ENCODE results near the gene RASSF4.

The RASSF4 gene

DNA sequence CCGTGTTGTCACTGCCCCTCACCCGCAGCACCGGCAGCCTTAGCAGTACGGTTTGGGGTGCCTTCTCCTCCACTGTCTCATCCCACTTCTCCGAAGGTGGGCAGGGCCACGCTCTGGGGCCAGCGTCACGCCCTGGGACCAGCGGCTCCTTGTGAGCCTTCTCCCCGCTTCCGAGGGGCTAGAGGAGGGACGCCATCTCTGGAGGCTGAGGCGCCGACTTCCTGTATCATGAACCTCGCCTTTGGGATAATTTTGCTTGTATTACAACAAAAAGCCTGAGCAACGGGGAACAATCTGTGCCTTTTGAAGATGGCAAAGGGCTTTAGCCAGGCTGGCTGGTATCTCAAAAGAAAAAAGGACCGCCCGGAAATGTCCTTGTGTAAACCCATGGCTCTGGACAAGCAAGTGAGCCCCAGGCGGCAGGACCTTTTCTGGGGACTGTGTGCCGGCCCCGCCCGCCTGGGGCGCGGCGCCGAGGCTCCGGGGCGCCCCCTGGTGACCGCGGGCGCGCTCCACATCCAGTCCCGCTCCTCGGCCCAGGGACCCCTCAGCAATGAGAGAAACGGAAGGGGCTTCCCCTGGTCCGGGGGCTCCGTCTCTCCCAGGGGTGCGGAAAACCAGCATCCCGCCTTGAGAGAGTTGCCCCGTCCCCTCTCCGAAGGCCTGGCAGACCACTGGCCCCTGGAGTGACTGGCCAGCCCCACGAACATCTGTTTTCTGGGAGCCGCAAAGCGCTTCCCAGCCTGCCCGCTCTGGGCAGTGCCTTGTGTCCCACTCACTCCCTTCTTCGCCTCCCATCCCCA is 15.2 kb downstream of the RASSF4 start:
- DNase-seq: peak in 39 of 56 donors; percentile 10 to 77 (median 56)

DNA sequence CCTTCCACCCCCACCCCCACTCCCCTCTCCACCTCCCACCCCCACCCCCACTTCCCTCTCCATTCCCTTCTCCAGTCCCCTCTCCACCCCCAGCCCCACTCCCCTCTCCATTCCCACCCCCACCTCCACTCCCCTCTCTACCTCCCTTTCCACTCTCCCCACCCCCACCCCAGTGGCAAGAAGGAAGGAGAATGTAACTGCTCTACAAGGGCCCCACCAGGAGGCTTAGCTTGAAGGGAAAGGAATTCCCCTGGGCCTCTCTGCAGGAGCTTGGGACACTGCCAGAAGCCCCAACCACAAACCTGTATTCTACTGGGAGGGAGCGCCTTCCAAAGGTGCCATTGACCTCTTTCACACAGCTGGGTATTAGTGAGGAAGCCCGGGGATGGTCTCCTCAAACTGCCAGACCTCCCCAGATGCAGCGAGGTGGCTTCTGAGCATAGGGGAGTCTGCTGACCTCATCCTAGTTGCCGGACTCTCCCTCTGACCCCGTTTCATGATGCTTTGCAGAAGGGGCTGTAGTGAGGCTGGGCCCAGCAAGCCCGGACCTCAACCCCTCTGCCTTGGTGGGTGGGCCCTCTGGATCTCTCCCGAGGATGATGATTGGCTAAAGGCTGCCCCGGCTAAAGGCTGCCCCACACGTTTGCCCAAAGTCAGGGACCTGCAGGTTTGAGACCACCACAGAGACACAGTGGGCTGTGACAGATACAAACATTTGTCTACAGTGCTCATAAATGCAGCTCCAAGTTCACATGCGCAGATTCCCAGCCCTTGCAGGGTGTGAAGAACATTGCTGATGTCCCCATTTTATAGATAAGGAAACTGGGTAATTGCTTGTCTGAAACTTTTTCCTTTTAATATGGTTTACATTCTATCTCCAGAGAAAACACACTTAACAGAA is 16.1 kb downstream of the RASSF4 start:
- DNase-seq: no peak

DNA sequence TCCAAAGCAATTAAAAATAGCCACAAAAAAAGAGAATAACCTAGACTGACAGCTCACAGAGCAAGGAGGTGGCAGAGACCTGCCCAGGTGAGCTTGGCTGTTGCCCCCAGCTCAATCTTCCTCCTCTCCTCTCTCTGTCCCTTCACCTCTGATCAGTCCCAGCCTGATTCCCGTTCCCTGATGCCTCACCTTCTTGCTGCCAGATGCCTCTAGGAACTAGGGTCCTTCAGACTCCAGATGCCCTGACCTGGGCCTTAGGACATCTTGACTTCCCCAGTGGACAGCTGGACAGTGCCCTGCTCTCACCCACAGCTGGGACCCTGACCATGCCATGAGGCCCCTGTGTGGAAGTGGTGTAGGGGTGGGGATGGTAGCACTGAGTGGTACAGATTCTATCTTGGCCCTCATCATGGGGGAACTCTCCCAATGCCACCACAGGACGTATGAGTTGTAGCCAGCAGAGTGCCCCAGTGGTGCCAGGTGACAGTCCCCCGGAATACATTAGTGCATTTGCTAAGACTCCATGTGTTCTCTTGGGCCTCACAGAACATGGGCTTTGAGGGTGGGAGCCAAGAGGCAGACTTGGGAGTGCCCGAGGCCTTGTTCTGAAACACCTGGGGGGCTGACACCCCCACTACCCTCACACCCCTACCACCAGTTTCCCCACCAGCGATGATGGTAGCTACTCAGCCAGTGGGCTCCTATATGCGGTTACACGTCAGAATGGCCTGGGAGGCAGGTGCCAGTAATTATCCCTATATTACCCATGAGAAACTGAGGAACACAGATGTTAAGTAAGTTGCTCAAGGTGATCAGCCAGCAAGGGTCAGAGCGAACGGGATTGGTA is 17.0 kb downstream of the RASSF4 start:
- no peak for DNase-seq

DNA sequence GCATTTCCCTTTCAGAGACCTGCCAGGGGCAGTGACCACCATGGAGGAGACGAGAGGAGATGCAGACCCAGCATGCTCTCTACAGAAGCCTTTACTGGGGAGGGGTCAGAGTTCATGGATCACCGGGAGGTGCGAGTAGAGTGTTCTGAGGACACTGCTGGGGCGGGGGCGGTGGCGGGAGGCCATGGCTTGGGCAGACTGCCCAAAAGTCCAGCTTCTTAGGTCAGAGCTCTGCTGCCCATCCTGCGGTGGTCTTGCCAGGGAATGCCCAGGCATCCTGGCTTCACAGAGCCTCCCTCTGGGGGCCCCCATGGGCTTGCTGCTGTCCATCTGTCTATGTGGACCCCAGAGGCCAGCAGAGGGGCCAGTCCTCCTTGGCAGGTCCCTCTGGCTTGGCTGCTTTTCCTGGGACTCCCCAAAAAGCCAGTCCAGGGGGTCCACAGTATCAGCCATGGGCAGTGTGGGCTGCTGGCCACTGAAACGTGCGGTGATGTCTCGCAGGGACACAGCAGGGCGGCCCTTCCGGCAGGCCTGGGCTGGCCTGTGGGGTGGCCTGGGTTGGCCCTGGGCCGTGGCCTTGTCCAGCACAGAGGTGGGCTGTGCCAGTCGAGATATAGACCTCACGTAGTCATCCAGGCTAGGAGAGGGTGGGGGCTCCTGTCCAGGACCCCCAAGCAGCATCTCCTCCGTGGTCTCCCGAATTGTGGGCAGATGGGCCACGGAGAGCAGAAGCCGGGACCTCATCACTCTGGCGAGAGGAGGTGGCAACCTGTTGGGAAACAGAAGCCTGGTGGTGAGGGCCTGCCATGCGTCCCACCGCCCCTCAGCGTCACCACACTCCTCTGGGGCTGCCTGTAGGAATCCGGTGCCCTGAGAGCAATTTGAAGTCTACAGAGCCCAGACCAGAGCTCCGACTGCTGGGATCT is 17.9 kb downstream of the RASSF4 start:
- DNase-seq: no peak

DNA sequence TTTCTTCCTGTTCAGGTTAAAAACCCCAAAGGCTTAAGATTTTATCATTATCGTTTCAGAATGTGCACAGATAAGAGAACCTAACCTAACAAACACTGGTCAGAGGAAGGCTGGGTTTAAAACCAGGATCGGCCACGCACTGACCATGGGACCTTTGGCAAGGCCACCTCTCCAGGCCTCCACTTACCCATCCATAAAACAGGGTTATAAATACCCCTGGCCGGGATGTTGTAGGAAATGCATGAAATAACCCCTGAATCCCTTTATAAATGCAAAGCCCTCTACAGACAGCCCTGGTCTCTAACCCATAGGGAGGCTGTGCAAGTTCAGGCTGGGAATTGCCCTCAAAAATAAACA is 18.6 kb downstream of the RASSF4 start:
- DNase-seq: no peak

DNA sequence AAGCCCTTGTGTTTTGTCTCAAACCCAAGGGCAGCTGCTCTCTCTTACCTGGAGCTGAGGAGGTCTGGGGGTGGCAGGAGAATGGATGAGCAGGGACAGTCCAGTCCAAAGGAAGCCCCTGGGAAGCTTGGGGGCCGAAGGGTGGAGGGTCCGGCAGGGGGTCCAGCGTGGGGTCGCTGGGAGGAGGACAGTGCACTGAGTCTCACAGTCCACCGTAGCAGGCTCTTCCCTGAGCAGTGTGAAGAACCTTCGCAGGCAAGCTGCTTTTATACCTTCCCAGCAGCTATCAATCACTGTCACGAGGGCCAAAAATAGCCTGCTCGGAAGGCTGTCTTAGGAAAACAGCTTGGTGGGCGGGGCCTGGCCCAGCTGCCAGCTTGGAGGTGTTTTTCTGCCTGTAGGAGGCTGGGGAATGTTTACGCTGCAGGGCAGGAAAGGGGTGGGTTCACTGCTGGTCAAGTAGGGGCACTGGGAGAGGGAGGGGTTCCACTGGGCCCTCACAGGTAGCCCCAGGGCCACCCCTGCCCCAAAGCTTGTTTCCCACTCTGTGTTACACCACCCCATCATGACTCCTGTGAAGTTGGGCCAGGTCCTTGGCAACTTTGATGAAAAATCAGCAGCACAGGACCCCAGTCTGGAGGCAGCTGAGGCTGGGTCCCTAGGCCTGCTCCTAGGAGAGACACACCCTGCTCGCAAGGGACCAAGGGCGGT is 19.1 kb downstream of the RASSF4 start, which contains the start of gene DEPP1:
Gene DEPP1, minus strand, starts transcription at position 240 of the 711 bp plus-strand sequence. CDS start 779 bp downstream, outside the sequence.
- DNase-seq: peak in 40 of 56 donors; percentile 26 to 84 (median 54)

DNA sequence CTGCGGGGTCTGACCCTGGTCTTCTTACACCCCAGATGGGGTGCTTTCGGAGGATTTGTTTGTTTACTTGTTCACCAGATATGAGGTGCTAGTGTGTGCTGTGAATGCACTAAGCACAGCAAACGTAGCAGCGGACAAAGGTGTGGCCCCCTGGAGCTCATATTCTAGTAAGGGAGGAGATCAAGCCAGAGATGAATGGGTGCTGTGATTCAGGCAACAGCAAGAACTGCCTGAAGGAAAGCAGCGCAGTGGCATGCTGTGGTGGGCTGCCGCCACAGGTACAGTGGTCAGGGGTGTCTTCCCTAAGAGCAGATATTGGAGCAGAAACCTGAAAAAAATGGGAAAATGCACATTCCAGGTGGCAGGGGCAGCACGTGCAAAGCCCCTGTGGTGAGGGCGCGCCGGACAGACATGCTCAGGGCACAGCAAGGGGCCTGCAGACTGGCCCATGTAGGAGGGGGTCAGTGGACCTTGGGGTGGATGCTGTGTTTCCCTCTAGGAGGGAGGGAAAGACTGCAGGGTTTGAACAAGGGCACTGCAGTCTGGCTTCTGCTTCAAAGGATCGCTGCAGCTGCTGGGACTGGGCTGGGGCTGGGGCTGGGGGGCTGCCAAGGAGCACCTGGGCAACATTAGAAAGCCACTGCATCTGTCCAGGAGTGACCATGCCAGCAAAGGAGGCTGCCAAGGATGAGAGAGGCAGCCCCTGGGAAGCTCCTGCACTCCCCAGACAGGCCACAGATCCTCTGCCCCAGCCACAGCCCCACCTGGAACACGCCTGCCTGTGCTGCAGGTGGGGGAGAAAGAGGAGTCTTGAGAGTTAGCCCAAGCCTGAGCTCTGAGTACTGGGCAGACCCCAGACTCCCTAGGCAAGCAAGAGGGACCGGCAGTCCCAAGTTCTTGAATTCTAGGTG is 19.9 kb downstream of the RASSF4 start:
- no peak for DNase-seq

DNA sequence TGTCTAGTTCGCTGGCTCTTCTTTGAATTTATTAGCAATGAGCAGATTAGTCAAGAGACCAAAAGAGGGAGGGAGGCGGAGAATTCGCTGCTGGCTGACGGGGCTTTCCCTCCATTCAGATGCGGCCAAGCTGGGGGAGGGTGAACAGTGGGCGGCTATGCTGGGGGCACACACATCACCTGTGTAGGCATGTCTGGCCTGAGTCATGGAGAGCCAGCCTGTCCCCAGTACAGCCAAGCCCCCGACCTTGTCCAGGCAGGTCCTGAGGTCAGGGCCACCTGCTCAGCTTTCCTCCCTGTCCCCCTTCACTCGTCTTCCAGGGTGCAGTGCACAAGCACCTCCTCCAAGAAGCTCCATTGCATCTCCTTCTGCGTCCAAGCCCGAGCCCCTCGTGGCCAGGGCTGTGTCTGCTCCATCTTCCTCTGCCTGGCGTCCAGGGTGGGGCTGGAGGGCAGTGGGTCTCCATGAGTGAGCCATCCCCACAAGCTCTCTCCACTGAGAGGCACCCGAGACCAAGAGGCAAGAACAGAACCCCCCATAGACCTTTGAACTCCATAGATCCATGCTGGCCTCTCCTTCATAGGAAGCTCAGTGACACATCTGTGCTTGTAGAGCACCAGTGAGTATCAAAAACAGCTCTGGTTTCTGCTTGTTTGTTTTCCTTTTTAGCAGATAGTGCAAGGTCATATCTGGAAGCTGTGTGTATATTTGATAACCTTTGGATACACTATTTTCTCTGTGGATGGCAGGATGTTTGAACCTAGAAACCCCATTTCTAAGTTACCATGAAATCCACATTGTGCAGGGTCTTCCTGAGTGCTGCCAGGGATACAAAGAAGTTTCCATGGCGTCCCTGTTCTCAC is 20.9 kb downstream of the RASSF4 start:
- no peak for DNase-seq

DNA sequence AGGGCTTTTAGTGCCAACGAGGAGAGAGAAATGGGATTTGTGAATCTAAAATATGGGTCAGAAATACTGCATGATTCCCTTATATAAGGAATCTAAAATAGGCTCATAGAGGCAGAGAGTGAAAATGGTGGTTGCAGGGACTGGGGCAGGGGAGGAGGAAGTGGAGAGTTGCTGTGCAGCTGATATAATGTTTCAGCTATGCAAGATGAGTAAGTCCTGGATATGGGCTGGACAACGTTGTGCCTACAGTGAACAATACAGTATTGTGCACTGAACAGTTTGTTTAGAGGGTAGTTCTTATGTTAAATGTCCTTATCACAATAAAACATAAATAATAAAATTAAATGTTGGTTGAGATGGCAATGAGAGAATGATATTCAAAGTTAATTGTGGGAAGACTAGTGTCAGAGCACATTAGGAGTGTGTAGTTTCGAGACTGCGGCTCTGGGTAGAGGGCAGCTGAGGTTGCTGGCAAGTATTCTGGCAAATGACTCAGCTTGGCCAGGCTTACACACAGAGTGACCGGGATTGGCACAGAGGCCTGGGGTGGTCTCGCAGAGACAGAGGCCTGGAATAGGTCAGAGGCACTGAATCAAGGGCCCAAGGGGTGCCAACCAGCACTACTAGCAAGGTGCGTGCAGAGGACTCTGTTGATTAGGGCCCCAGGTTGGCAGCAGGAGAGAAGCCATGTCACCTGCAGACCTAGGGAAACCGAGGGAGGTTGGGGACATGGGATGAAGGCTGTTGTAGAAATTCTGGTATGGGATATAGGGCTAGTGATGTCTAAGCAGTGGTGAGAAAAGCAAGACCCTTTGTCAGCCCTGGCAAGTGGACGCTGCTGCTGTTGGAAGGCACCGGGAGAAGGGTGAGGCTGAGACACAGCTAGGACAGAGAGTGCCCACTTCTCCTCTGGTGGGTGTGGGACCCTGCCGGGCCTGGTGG is 21.8 kb downstream of the RASSF4 start:
- peak in 11 of 56 donors; percentile 36 to 57 (median 41) for DNase-seq

DNA sequence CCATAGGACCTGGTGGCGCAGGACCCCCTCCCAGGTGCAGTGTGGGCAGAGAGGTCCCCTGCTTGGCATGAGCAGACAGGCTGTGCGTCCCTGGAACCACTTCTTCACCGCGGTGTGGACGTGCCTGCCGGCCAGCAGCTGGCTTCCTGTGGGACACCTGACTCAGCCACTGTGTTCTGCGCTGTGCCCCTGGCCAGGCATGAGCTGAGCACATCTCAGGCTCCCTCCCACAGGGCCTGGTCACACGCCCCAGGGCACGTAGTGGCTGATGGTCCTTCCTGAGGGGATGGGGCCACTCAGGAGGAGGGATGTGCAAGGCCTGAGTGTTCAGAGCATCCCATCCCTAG is 22.5 kb downstream of the RASSF4 start:
- DNase-seq: no peak

DNA sequence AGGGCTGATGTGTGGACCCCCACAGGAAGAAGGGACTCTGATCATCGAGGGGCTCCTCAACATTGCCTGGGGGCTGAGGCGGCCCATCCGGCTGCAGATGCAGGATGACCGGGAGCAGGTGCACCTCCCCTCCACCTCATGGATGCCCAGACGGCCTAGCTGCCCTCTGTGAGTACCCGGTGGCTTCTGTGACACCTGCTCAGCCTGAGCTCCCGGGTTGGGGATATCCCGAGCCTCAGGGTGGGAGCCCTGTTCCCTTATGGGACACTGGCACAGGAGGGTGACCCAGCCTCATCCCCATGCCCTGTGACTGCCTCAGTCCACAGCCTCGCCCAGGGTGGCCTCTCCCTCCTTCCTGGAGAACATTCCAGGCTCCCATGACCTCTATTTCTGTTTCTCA is 22.9 kb downstream of the RASSF4 start:
- DNase-seq: no peak

DNA sequence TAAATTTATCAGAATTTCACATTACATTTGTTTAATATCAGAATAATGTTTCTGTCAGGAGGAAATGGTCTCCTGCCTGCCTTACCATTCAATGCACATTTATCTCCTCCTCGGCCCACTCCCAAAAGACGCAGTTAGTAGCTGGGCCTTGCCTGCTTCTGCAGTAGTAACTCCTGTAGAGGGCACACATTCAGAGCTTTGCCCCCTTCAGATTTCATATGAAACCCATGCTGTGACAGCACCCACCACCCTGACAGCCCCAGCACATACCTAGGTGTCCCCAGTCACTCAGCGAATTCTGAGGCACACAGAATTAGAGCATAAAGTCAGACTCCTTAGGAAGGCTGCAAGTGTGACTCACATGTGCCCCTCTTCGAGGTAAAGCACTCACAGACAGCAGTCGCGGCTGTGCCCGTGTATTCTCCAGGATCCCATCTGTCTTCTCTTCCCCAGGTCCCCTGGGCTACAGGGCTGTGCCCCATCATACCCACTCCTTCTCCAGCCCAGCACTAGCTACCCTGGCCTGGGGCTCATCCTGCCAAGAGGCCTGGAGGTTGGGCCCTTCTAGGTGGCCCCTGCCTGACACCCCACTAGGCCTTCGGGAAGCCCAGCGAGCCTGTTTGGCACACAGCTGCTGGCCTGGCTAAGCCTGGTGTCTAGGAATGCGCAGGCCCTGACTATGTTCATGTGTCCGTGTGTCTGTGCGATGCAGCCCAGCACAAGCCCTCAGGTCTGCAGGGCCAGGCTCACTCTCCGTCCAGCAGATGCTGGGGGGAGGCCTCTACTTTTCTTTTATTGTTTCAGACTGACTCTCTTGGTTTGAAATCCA is 23.7 kb downstream of the RASSF4 start:
- DNase-seq: no peak

DNA sequence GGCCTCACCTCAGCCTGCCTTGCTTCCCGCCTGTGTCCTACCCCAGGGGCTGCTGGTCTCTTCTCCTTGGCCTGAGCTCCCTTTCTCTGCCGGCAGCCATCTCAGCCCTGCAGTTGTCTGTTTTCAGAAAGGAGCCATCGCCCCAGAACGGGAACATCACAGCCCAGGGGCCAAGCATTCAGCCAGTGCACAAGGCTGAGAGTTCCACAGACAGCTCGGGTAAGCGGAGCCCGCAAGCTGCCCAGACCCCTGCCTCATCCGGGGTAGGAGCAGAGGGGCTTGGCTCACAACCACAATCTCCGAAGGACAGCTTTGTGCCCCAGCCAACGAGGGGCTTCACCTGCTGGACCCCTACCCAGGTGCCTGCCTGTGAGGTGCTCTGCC is 24.3 kb downstream of the RASSF4 start:
- no peak for DNase-seq

DNA sequence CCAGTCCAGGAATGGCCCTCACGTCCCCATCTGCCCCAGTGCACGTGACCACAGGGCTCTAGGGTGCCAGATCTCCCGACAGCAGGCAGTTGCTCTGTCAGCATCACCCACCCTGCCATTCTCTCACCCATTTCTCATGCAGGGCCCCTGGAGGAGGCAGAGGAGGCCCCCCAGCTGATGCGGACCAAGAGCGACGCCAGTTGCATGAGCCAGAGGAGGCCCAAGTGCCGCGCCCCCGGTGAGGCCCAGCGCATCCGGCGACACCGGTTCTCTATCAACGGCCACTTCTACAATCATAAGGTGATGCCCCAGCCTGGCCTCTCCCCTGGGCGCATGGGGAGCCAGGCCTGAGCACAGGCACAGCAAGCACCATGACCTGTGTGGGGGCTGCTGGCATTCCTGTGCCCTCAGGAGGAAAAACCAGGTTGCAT is 25.1 kb downstream of the RASSF4 start:
- no peak for DNase-seq

DNA sequence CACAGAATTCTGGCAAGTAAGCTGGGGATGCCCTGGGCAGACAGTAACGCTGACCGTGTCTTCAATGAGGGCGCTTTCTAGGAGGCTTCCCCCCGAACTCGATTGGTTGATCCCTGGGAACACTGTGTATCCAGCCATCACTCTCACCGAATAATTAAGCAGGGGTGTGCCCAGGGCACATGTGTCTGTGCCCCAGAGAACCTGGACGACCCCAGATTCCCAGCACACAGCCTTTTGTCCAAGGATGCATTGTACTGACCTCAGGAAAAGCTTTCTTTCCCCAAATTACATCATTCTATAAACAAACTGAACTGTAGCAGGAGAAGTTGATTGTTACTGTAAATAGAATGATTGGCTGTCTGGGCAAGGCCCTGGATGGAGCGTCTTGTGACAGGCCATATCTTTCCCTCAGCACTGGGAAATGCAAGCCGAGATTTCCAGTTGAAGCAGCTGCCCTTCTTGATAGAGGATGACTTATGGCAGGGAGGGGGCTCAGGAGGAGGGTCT is 25.6 kb downstream of the RASSF4 start:
- DNase-seq: no peak
